HCT116 (cell line): ENCODE data around the gene PGGHG. TPM values are rescaled to one million over a fixed set of nuclear protein-coding genes. Genes with fewer than 3 reads are reported as not detected.

Experiments used
- ATAC-seq: fragments of 200-7000 bp; cut with Tn5 transposase; 2 replicates; pipeline ENCODE4 v1.9.1; 2020; ENCODE audit warnings: mild to moderate bottlenecking, moderate library complexity
- BruUV-seq: library from RNA; stranded (reverse); fragments of 400-500 nt; replicated peaks from 2 replicates; lab custom pipeline; 2021; lab: Mats Ljungman, UMichigan
- CTCF ChIA-PET: fragments of 300-600 bp; sonication (Branson Sonifier 250); formaldehyde crosslinking; loops from one replicate; lab custom pipeline; 2021; ENCODE audit warnings: antibody characterized with exemption; lab: Charles Lee
- POLR2A ChIA-PET: fragments of 300-600, 350-600 bp; sonication (Branson Sonifier 250); formaldehyde crosslinking; loops from one replicate; lab custom pipeline; 2021; ENCODE audit warnings: antibody characterized with exemption; lab: Charles Lee
- RAD21 ChIA-PET, 2 experiments: fragments of 300-600 bp; sonication (Branson Sonifier 250); formaldehyde crosslinking; loops; one replicate each; lab custom pipeline; 2023; ENCODE audit warnings: low total read pairs in 2 of 2; ENCODE audit not compliant: uncharacterized antibody in 2 of 2, unreplicated experiment in 2 of 2, low non-redundant PET in 1 of 2; lab: Charles Lee
- DNase-seq: peaks from one replicate; pipeline ENCODE4 v3.0.0-alpha.2; 2010; ENCODE audit warnings: low read depth, low spot score
- H2AFZ ChIP-seq: fragments of 200-600 bp; shearing (Covaris generic), sonication (generic); 2 replicates; pipeline ENCODE4 v1.6.1; 2017; ENCODE audit warnings: low read depth, mixed run types, mixed read lengths, antibody characterized with exemption, low read length; ENCODE audit not compliant: poor library complexity, severe bottlenecking
- H3K27ac ChIP-seq: 2 replicates; pipeline ENCODE4 v1.5.1; 2012; ENCODE audit warnings: low read depth, low read length
- H3K27me3 ChIP-seq: fragments of 200-600 bp; sonication (generic); 2 replicates; pipeline ENCODE4 v1.6.1; 2016; ENCODE audit warnings: mixed run types, low read length, mixed read lengths; ENCODE audit not compliant: insufficient read depth
- H3K36me3 ChIP-seq, 2 experiments: fragments of 200-500 bp in 1 of 2; fragments of 200-600 bp in 1 of 2; sonication (Bioruptor generic) in 1 of 2; sonication (generic) in 1 of 2; 2 replicates each; pipeline versions ENCODE4 v1.5.1 to v1.6.1; 2014 to 2016; ENCODE audit warnings: low read length in 2 of 2, inconsistent platforms in 1 of 2, mixed read lengths in 1 of 2, mixed run types in 1 of 2; ENCODE audit not compliant: insufficient read depth in 2 of 2, control insufficient read depth in 1 of 2
- H3K4me1 ChIP-seq, 2 experiments: fragments of 200-600 bp in 1 of 2; sonication (generic) in 1 of 2; 2 replicates each; pipeline versions ENCODE4 v1.5.1 to v1.6.1; 2012 to 2017; ENCODE audit warnings: low read length in 2 of 2, inconsistent platforms in 1 of 2, mild to moderate bottlenecking in 1 of 2, mixed read lengths in 1 of 2, mixed run types in 1 of 2, moderate library complexity in 1 of 2; ENCODE audit not compliant: insufficient read depth in 2 of 2, control insufficient read depth in 1 of 2
- H3K4me2 ChIP-seq: fragments of 200-600 bp; sonication (generic); 2 replicates; pipeline ENCODE4 v1.6.1; 2017; ENCODE audit warnings: mixed run types, low read length, mixed read lengths
- H3K4me3 ChIP-seq, 2 experiments: fragments of 200-600 bp in 1 of 2; sonication (generic) in 1 of 2; replicated peaks in 1 of 2; 2 replicates each; pipeline ENCODE4 v1.5.1; 2011 to 2016; ENCODE audit warnings: low read length in 2 of 2, control low read depth in 1 of 2, low read depth in 1 of 2, mild to moderate bottlenecking in 1 of 2, mixed read lengths in 1 of 2, mixed run types in 1 of 2
- H3K79me2 ChIP-seq: fragments of 200-600 bp; sonication (generic); 2 replicates; pipeline ENCODE4 v1.6.1; 2017; ENCODE audit warnings: mild to moderate bottlenecking, mixed run types, low read length, moderate library complexity, mixed read lengths; ENCODE audit not compliant: insufficient read depth
- H3K9ac ChIP-seq: fragments of 200-600 bp; sonication (generic); 2 replicates; pipeline ENCODE4 v1.6.1; 2016; ENCODE audit warnings: low read length, mixed read lengths
- H3K9me2 ChIP-seq: fragments of 200-600 bp; sonication (generic), shearing (Covaris generic); 2 replicates; pipeline ENCODE4 v1.6.1; 2017; ENCODE audit warnings: mixed run types, mild to moderate bottlenecking, moderate library complexity; ENCODE audit not compliant: insufficient read depth
- H3K9me3 ChIP-seq, 2 experiments: fragments of 200-500 bp in 1 of 2; fragments of 200-600 bp in 1 of 2; sonication (Bioruptor generic) in 1 of 2; sonication (generic) in 1 of 2; 2 replicates each; pipeline ENCODE4 v1.6.1; 2014 to 2017; ENCODE audit warnings: low read length in 2 of 2, mixed read lengths in 2 of 2, inconsistent platforms in 1 of 2, low read depth in 1 of 2, mild to moderate bottlenecking in 1 of 2, mixed run types in 1 of 2, moderate library complexity in 1 of 2; ENCODE audit not compliant: control insufficient read depth in 1 of 2, insufficient read depth in 1 of 2
- H4K20me1 ChIP-seq: fragments of 200-600 bp; sonication (generic), shearing (Covaris generic); 2 replicates; pipeline ENCODE4 v1.6.1; 2017; ENCODE audit warnings: mixed run types, mild to moderate bottlenecking, moderate library complexity; ENCODE audit not compliant: insufficient read depth
- ATF3 ChIP-seq: IDR thresholded peaks from 2 replicates; pipeline ENCODE4 v1.6.1; 2012
- CBX3 ChIP-seq: IDR thresholded peaks from 2 replicates; pipeline ENCODE4 v1.6.1; 2012; ENCODE audit warnings: low read depth
- CTCF ChIP-seq, 3 experiments: fragments of 200-600 bp in 1 of 3; sonication (generic) in 1 of 3; IDR thresholded peaks in 2 of 3; conservative IDR thresholded peaks in 1 of 3; 2 replicates each; pipeline ENCODE4 v1.5.1; 2012 to 2017; ENCODE audit warnings: low read depth in 2 of 3, low read length in 2 of 3, antibody characterized with exemption in 1 of 3, borderline replicate concordance in 1 of 3, control low read depth in 1 of 3, mild to moderate bottlenecking in 1 of 3, mixed read lengths in 1 of 3, mixed run types in 1 of 3, moderate library complexity in 1 of 3; ENCODE audit not compliant: insufficient read depth in 1 of 3
- ELF1 ChIP-seq: IDR thresholded peaks from 2 replicates; pipeline ENCODE4 v1.6.1; 2012; ENCODE audit warnings: low read depth, borderline replicate concordance
- EZH2phosphoT487 ChIP-seq: fragments of 200-600 bp; IDR thresholded peaks from 2 replicates; pipeline ENCODE4 v1.6.1; 2018; ENCODE audit warnings: antibody characterized with exemption, borderline replicate concordance
- JUND ChIP-seq: IDR thresholded peaks from 2 replicates; pipeline ENCODE4 v1.6.1; 2012
- POLR2AphosphoS5 ChIP-seq: IDR thresholded peaks from 2 replicates; pipeline ENCODE4 v1.6.1; 2011; ENCODE audit warnings: mild to moderate bottlenecking, low read depth, low read length, moderate library complexity
- SIN3A ChIP-seq: IDR thresholded peaks from 2 replicates; pipeline ENCODE4 v1.6.1; 2012; ENCODE audit warnings: low read depth
- SP1 ChIP-seq: IDR thresholded peaks from 2 replicates; pipeline ENCODE4 v1.6.1; 2012; ENCODE audit warnings: low read depth
- SRF ChIP-seq: IDR thresholded peaks from 2 replicates; pipeline ENCODE4 v1.6.1; 2012; ENCODE audit warnings: low read depth
- ZBTB33 ChIP-seq: IDR thresholded peaks from 2 replicates; pipeline ENCODE4 v1.6.1; 2011; ENCODE audit warnings: mild to moderate bottlenecking, low read length, moderate library complexity; ENCODE audit not compliant: insufficient replicate concordance; ENCODE audit errors: extremely low read depth
- intact Hi-C: fragments of 100-400 bp; cut with micrococcal nuclease; formaldehyde crosslinking; loops from 2 replicates; pipeline ENCODE4 v1.10.0; 2022
- total RNA-seq: library from RNA; stranded (reverse); gene quantifications from one replicate; pipeline ENCODE4 v1.2.1, GENCODE V29; 2021; ENCODE audit not compliant: unreplicated experiment

PGGHG gene
- total RNA-seq, 1 experiment from 2014 or later: 57.5 TPM

- TF ChIP-seq SIN3A: no peak
- TF ChIP-seq, all 23 proteins: peak for 0
Measured at GRCh38 chr11:251550-251949, 37.4 kb upstream of the PGGHG start (continued).

- ChIA-PET RAD21 (no interaction called here), POLR2A (no interaction called here), CTCF (no interaction called here)
- TSS peak; percentile 56 for BruUV-seq
- peaks cover 44 to 48% of the 10 kb centered on the region in 2 experiments for H3K36me3 ChIP-seq
- H3K9me2 ChIP-seq: no peaks in the 10 kb centered on the region
- DNase-seq: no peak
- no peak overlapping the region for H3K4me2 ChIP-seq
- H3K79me2 ChIP-seq: no peaks in the 10 kb centered on the region
- H3K4me3 ChIP-seq: no peak overlapping the region
- no peak overlapping the region for H3K27ac ChIP-seq
- no peaks in the 10 kb centered on the region for H4K20me1 ChIP-seq
- no peak overlapping the region for H3K9ac ChIP-seq
- H3K4me1 ChIP-seq: no peaks in the 10 kb centered on the region
- intact Hi-C loops: no loop called here
- H3K27me3 ChIP-seq: no peaks in the 10 kb centered on the region
- H2AFZ ChIP-seq: no peak overlapping the region
- ATAC-seq: no peak
- no peaks in the 10 kb centered on the region for H3K9me3 ChIP-seq
- TF ChIP-seq ZBTB33 (no peak), SP1 (no peak)
Measured at GRCh38 chr11:252666-253065, 36.3 kb upstream of the PGGHG start.

GRCh38 chr11:253160-253885 lies 35.6 kb upstream of the PGGHG start:
- Histone ChIP-seq H3K4me3 (no peak overlapping the region), H3K27me3 (no peaks in the 10 kb centered on the region), H2AFZ (no peak overlapping the region), H3K4me2 (no peak overlapping the region), H3K9me2 (no peaks in the 10 kb centered on the region), H3K27ac (no peak overlapping the region), H3K4me1 (no peaks in the 10 kb centered on the region), H4K20me1 (no peaks in the 10 kb centered on the region), H3K79me2 (no peaks in the 10 kb centered on the region), H3K9ac (no peak overlapping the region), H3K36me3 (peaks cover 37 to 42% of the 10 kb centered on the region in 2 experiments), H3K9me3 (no peaks in the 10 kb centered on the region)
- CTCF ChIA-PET: no interaction called here
- ATAC-seq (no peak), DNase-seq (no peak)
- RAD21 ChIA-PET: no interaction called here
- BruUV-seq: no TSS peak
- intact Hi-C loops: no loop called here
- POLR2A ChIA-PET: no interaction called here
- TF ChIP-seq ELF1: no peak
- TF ChIP-seq JUND: no peak
- no peak for TF ChIP-seq CBX3
- TF ChIP-seq SIN3A: no peak
- no peak for TF ChIP-seq POLR2AphosphoS5
- no peak for TF ChIP-seq ZBTB33
- TF ChIP-seq SRF: no peak
- no peak for TF ChIP-seq CTCF (IDR thresholded peaks at IDR 0.05 in 2 of 3, conservative IDR thresholded peaks at IDR 0.05 in 1 of 3; ENCODE audit: borderline replicate concordance in 1 of 3, insufficient read depth in 1 of 3, low read depth in 2 of 3, low read length in 2 of 3)
- no peak for TF ChIP-seq EZH2phosphoT487
- no peak for TF ChIP-seq ATF3
